H1 (cell line): ENCODE measurements around the gene MCCD1. TPM values are rescaled to one million over a fixed set of nuclear protein-coding genes. Genes with fewer than 3 reads are reported as not detected.

Source experiments
- CTCF ChIA-PET: fragments of 300-600 bp; sonication (Branson Sonifier 250); formaldehyde crosslinking; loops from one replicate; lab custom pipeline; 2021; ENCODE audit not compliant: partially characterized antibody; lab: Charles Lee
- POLR2A ChIA-PET: fragments of 300-600 bp; sonication (Branson Sonifier 250); formaldehyde crosslinking; loops from one replicate; lab custom pipeline; 2021; ENCODE audit warnings: inconsistent platforms; ENCODE audit not compliant: partially characterized antibody; lab: Charles Lee
- DNase-seq, 2 experiments: peaks; one replicate each; pipeline versions ENCODE4 v3.0.0 to v3.0.0-alpha.2; 2010 to 2022; ENCODE audit warnings: low spot score in 2 of 2, low read depth in 1 of 2, mixed read lengths in 1 of 2
- FAIRE-seq: peaks from 2 replicates; lab custom pipeline; 2011; peaks lifted over from hg19 to GRCh38; lab: Jason Lieb, UNC
- H2AFZ ChIP-seq: 2 replicates; pipeline ENCODE4 v1.8.1; 2012; ENCODE audit warnings: low read length, inconsistent platforms
- H2AK5ac ChIP-seq: 2 replicates; pipeline ENCODE4 v1.6.1; 2013; ENCODE audit warnings: low read depth, low read length
- H2BK120ac ChIP-seq: replicated peaks from 2 replicates; pipeline ENCODE3; 2013; ENCODE audit warnings: low read depth, low read length, inconsistent platforms
- H2BK12ac ChIP-seq: 2 replicates; pipeline ENCODE4 v1.6.1; 2013; ENCODE audit warnings: low read depth, low read length
- H2BK15ac ChIP-seq: 2 replicates; pipeline ENCODE4 v1.6.1; 2013; ENCODE audit warnings: low read length
- H2BK20ac ChIP-seq: 2 replicates; pipeline ENCODE4 v1.6.1; 2013; ENCODE audit warnings: low read length
- H2BK5ac ChIP-seq: 2 replicates; pipeline ENCODE4 v1.6.1; 2013; ENCODE audit warnings: low read depth, low read length
- H3K14ac ChIP-seq: 2 replicates; pipeline ENCODE4 v1.6.1; 2013; ENCODE audit warnings: inconsistent platforms; ENCODE audit not compliant: insufficient read length
- H3K18ac ChIP-seq: 2 replicates; pipeline ENCODE4 v1.6.1; 2013; ENCODE audit warnings: low read length; ENCODE audit errors: extremely low read depth
- H3K23ac ChIP-seq: 2 replicates; pipeline ENCODE4 v1.6.1; 2013; ENCODE audit warnings: inconsistent platforms; ENCODE audit not compliant: insufficient read length
- H3K23me2 ChIP-seq: 2 replicates; pipeline ENCODE4 v1.6.1; 2013; ENCODE audit warnings: low read depth, low read length
- H3K27ac ChIP-seq: 2 replicates; pipeline ENCODE4 v1.6.1; 2011; ENCODE audit warnings: low read depth, low read length, inconsistent platforms
- H3K27me3 ChIP-seq, 4 experiments: replicated peaks in 1 of 4; 1 replicate in 1 of 4; 2 replicates in 3 of 4; pipeline versions ENCODE4 v1.6.1 to v1.8.1; 2011 to 2013; ENCODE audit warnings: low read length in 3 of 4, mild to moderate bottlenecking in 3 of 4, inconsistent platforms in 2 of 4, mixed read lengths in 2 of 4, moderate library complexity in 1 of 4; ENCODE audit not compliant: control insufficient read depth in 3 of 4, insufficient read depth in 3 of 4; ENCODE audit errors: extremely low read depth in 1 of 4
- H3K36me3 ChIP-seq, 4 experiments: 2 replicates each; pipeline versions ENCODE4 v1.6.1 to v1.8.1; 2011 to 2013; ENCODE audit warnings: mild to moderate bottlenecking in 4 of 4, low read length in 3 of 4, moderate library complexity in 2 of 4, control low read depth in 1 of 4, inconsistent platforms in 1 of 4; ENCODE audit not compliant: insufficient read depth in 4 of 4, control insufficient read depth in 2 of 4
- H3K4ac ChIP-seq: replicated peaks from 2 replicates; pipeline ENCODE3; 2013; ENCODE audit warnings: low read length, low read depth, mixed read lengths, inconsistent platforms; ENCODE audit not compliant: insufficient read length
- H3K4me1 ChIP-seq, 4 experiments: replicated peaks in 1 of 4; 1 replicate in 1 of 4; 2 replicates in 3 of 4; pipeline versions ENCODE4 v1.6.1 to v1.8.1; 2011 to 2013; ENCODE audit warnings: low read length in 3 of 4, inconsistent platforms in 2 of 4, mixed read lengths in 1 of 4; ENCODE audit not compliant: insufficient read depth in 4 of 4, control insufficient read depth in 3 of 4
- H3K4me2 ChIP-seq, 2 experiments: 2 replicates each; pipeline versions ENCODE4 v1.6.1 to v1.8.1; 2011 to 2013; ENCODE audit warnings: low read depth in 2 of 2, low read length in 2 of 2, control low read depth in 1 of 2, inconsistent platforms in 1 of 2, mild to moderate bottlenecking in 1 of 2; ENCODE audit not compliant: insufficient read depth in 1 of 2
- H3K4me3 ChIP-seq, 4 experiments: fragments of 200-600, 300-600 bp in 1 of 4; sonication (generic), shearing (Covaris generic), sonication (Bioruptor Twin) in 1 of 4; 2 replicates each; pipeline versions ENCODE4 v1.5.1 to v1.8.1; 2011 to 2016; ENCODE audit warnings: low read length in 4 of 4, low read depth in 3 of 4, control low read depth in 2 of 4, inconsistent platforms in 2 of 4, mild to moderate bottlenecking in 2 of 4, mixed read lengths in 1 of 4, moderate library complexity in 1 of 4; ENCODE audit not compliant: insufficient read depth in 2 of 4; ENCODE audit errors: extremely low read depth in 1 of 4
- H3K56ac ChIP-seq: replicated peaks from 2 replicates; pipeline ENCODE3; 2013; ENCODE audit warnings: low read depth, mild to moderate bottlenecking, mixed read lengths, low read length, inconsistent platforms; ENCODE audit not compliant: insufficient read length
- H3K79me1 ChIP-seq: 2 replicates; pipeline ENCODE4 v1.6.1; 2013; ENCODE audit warnings: low read depth, low read length, control low read depth
- H3K79me2 ChIP-seq, 2 experiments: 2 replicates each; pipeline versions ENCODE4 v1.6.1 to v1.8.1; 2012 to 2013; ENCODE audit warnings: low read length in 2 of 2, mild to moderate bottlenecking in 2 of 2, inconsistent platforms in 1 of 2; ENCODE audit not compliant: insufficient read depth in 2 of 2, control insufficient read depth in 1 of 2
- H3K9ac ChIP-seq, 4 experiments: replicated peaks in 1 of 4; 1 replicate in 1 of 4; 2 replicates in 3 of 4; pipeline versions ENCODE4 v1.6.1 to v1.8.1; 2011 to 2013; ENCODE audit warnings: low read depth in 3 of 4, low read length in 3 of 4, control low read depth in 2 of 4, mild to moderate bottlenecking in 2 of 4, moderate library complexity in 2 of 4, inconsistent platforms in 1 of 4; ENCODE audit errors: extremely low read depth in 1 of 4
- H3K9me3 ChIP-seq, 2 experiments: 2 replicates each; pipeline versions ENCODE4 v1.6.1 to v1.8.1; 2012 to 2013; ENCODE audit warnings: mild to moderate bottlenecking in 2 of 2, moderate library complexity in 2 of 2, control low read depth in 1 of 2, inconsistent platforms in 1 of 2, low read depth in 1 of 2, low read length in 1 of 2, mixed read lengths in 1 of 2; ENCODE audit not compliant: insufficient read depth in 2 of 2
- H4K20me1 ChIP-seq, 2 experiments: replicated peaks in 1 of 2; 2 replicates each; pipeline versions ENCODE3 to v1.8.1; 2011 to 2013; ENCODE audit warnings: inconsistent platforms in 2 of 2, low read length in 2 of 2, mild to moderate bottlenecking in 1 of 2; ENCODE audit not compliant: insufficient read depth in 2 of 2, control insufficient read depth in 1 of 2
- H4K5ac ChIP-seq: 2 replicates; pipeline ENCODE4 v1.6.1; 2013; ENCODE audit warnings: low read length, low read depth, mixed read lengths, inconsistent platforms; ENCODE audit not compliant: insufficient read length
- H4K8ac ChIP-seq: 2 replicates; pipeline ENCODE4 v1.8.0; 2013; ENCODE audit warnings: mild to moderate bottlenecking, moderate library complexity, low read length, inconsistent platforms; ENCODE audit not compliant: insufficient read depth; ENCODE audit errors: extremely low read depth
- H4K91ac ChIP-seq: replicated peaks from 2 replicates; pipeline ENCODE3; 2013; ENCODE audit warnings: low read length, mixed read lengths, inconsistent platforms; ENCODE audit not compliant: insufficient read length
- NANOG ChIP-seq: IDR thresholded peaks from 2 replicates; pipeline ENCODE4 v1.6.1; 2011; ENCODE audit warnings: low read length, low read depth, mild to moderate bottlenecking, inconsistent platforms; ENCODE audit not compliant: insufficient read depth, poor library complexity, severe bottlenecking
- POU5F1 ChIP-seq: IDR thresholded peaks from 2 replicates; pipeline ENCODE4 v1.6.1; 2011; ENCODE audit warnings: low read depth, mild to moderate bottlenecking, low read length, moderate library complexity
- SRF ChIP-seq: IDR thresholded peaks from 2 replicates; pipeline ENCODE4 v1.6.1; 2011; ENCODE audit warnings: mild to moderate bottlenecking, low read depth, low read length, moderate library complexity
- WGBS, 2 experiments: shearing (Covaris generic) in 1 of 2; methylation state at CpG; one replicate each; pipeline versions ENCODE4 v1.1.6 to v1.1.7; 2013 to 2015; ENCODE audit warnings: low lambda C conversion rate in 2 of 2, mixed read lengths in 2 of 2, inconsistent platforms in 1 of 2, low coverage in 1 of 2, missing lambda C conversion rate in 1 of 2; ENCODE audit not compliant: insufficient replicate concordance in 2 of 2, insufficient coverage in 1 of 2, insufficient read length in 1 of 2; ENCODE audit errors: extremely low coverage in 1 of 2, missing lambda C conversion rate in 1 of 2; 5-methylcytosine and 5-hydroxymethylcytosine counted together
- polyA plus RNA-seq, 7 experiments: library from polyadenylated mRNA; depleted of rRNA in 3 of 7; stranded (reverse) in 5 of 7; unstranded in 2 of 7; fragments of >200 nt in 5 of 7; fragments of 200-250 nt in 2 of 7; gene quantifications; 1 replicate in 5 of 7; 2 replicates in 1 of 7; 4 replicates in 1 of 7; pipeline versions ENCODE4 v1.2.1 to v1.2.3, GENCODE V29; 2011 to 2013; ENCODE audit warnings: missing spikeins in 2 of 7, mixed read lengths in 2 of 7
- total RNA-seq: library from RNA; stranded (reverse); fragmentation: NEBNext Ultra II Directional; extraction: Animal tissue kit (Norgen Biotek cat#: 25700); gene quantifications from 2 replicates; pipeline ENCODE4 v1.2.1, GENCODE V29; 2021
- TF ChIP-seq, protein P1 (sequence below): IDR thresholded peaks from 2 replicates; pipeline ENCODE4 v1.6.1; 2012; ENCODE audit warnings: inconsistent platforms
- TF ChIP-seq, protein P2 (sequence below): IDR thresholded peaks from 2 replicates; pipeline ENCODE4 v1.6.1; 2011; ENCODE audit warnings: low read length, improper control_type of control experiment

MCCD1 gene
- total and polyA plus RNA-seq, 2 of the 8 experiments (the other 6 are each of a cell fraction or from before 2014, with no cell fraction given) = not detected

DNA sequence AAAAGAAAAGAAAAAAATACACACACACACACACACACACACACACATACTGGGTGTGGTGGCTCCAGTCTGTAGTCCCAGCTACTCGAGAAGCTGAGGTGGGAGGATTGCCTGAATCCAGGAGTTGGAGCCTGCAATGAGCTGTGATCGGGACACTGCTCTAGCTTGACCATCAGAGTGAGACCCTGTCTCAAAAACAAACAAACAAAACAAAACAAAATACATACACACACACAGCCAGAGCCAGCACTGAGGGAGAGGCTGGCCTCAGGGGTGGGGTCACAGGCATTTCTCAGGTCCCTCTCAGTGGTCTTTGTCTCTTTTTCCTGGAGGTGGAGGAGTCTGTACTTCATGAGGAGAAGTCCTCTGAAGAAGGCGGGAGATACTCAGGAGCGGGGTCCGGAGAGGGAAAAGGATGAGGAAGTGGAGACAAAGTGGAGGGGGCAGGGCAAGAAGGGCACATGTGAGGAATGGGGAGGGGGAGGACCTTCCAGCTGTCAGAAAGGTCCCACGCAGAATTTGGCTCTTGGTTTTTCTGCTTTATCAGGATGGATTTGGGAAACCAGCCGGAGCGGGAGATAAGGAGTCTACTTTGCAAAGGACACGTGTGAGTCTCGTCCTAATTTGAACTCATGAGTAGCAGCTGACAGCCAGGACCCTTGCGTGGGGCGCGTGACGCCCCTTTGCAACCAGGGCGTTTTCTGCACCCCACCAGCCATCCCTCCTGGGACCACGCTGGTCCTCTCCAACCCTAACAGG is 38.5 kb upstream of the MCCD1 start:
- Histone ChIP-seq H3K79me1 (no peaks in the 10 kb centered on the region), H2AFZ (no peak overlapping the region), H2BK12ac (peak overlapping the region; percentile 84; the same call in 1 of the 2 replicates), H2AK5ac (0 out of 2 replicates have a peak overlapping the region, but pooled peaks have one; percentile 49), H2BK20ac (no peak overlapping the region), H3K18ac (no peak overlapping the region; the same call in 1 of the 2 replicates), H3K23ac (no peak overlapping the region), H3K79me2 (no peaks in the 10 kb centered on the region), H3K9ac (no peak overlapping the region), H3K4me3 (no peak overlapping the region), H4K91ac (no peak overlapping the region), H4K8ac (no peak overlapping the region), H4K5ac (no peak overlapping the region), H3K56ac (no peak overlapping the region), H3K9me3 (no peaks in the 10 kb centered on the region), H2BK120ac (no peak overlapping the region), H3K27me3 (no peaks in the 10 kb centered on the region), H2BK15ac (no peak overlapping the region), H3K4me1 (peaks cover 0 to 6% (median under 1%) of the 10 kb centered on the region in 4 experiments; a peak in 2 of 7 replicates), H3K23me2 (no peaks in the 10 kb centered on the region; the same call in 1 of the 2 replicates), H2BK5ac (no peak overlapping the region; the same call in 1 of the 2 replicates), H3K14ac (no peak overlapping the region), H3K27ac (no peak overlapping the region), H3K4ac (no peak overlapping the region), H3K36me3 (no peaks in the 10 kb centered on the region), H4K20me1 (no peaks in the 10 kb centered on the region), H3K4me2 (no peak overlapping the region)
- ChIA-PET CTCF (interaction anchor here (1.7 kb wide), 1 partner anchor 108 kb away, joined by 7 read pairs; no protein-coding TSS in a partner anchor), POLR2A (interaction anchor here (0.9 to 2.1 kb wide), 3 partner anchors 28 to 51 kb away, joined by 3 to 6 read pairs (median 3); partner anchors contain the start of gene DDX39B)
- DNase-seq (no peak), FAIRE-seq (no peak)
- TF ChIP-seq NANOG = no peak
- TF ChIP-seq POU5F1 = no peak
- TF ChIP-seq, protein P1, sequence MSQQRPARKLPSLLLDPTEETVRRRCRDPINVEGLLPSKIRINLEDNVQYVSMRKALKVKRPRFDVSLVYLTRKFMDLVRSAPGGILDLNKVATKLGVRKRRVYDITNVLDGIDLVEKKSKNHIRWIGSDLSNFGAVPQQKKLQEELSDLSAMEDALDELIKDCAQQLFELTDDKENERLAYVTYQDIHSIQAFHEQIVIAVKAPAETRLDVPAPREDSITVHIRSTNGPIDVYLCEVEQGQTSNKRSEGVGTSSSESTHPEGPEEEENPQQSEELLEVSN = no peak
- TF ChIP-seq, protein P2, sequence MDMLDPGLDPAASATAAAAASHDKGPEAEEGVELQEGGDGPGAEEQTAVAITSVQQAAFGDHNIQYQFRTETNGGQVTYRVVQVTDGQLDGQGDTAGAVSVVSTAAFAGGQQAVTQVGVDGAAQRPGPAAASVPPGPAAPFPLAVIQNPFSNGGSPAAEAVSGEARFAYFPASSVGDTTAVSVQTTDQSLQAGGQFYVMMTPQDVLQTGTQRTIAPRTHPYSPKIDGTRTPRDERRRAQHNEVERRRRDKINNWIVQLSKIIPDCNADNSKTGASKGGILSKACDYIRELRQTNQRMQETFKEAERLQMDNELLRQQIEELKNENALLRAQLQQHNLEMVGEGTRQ = no peak
- TF ChIP-seq SRF = no peak
- WGBS, 2 experiments = 64% methylated on average over 16 of the region's 16 CpGs; no CpG with 5 or more reads in 1 of the 2 experiments
